22Rv1 (cell line): Measurements from ENCODE around the gene ZNF566.
"Not testable (repeated sequence)": the region's sequence is repeated elsewhere in the genome, so short reads cannot be mapped to it uniquely, and the experiment has no call there.

Source experiments
- H3K27ac ChIP-seq: fragments of 450-650 bp; 2 replicates; pipeline ENCODE4 v1.5.1; 2017
- CTCF ChIP-seq: fragments of 450-650 bp; IDR thresholded peaks from 2 replicates; pipeline ENCODE4 v1.5.1; 2017; ENCODE audit warnings: mild to moderate bottlenecking
- ZFX ChIP-seq: fragments of 450-650 bp; IDR thresholded peaks from 2 replicates; pipeline ENCODE4 v1.6.1; 2017; ENCODE audit warnings: antibody characterized with exemption, borderline replicate concordance

Gene ZNF566

GRCh38 chr19:36514012-36514612 lies 24.8 kb upstream of the ZNF566 start:
- no peak overlapping the region for H3K27ac ChIP-seq
- TF ChIP-seq CTCF (no peak), ZFX (no peak)

- no peak overlapping the region for H3K27ac ChIP-seq
- no peak for TF ChIP-seq ZFX
- TF ChIP-seq CTCF, result no peak
Measured at GRCh38 chr19:36508325-36508724, 19.0 kb upstream of the ZNF566 start.

- TF ChIP-seq CTCF, result no peak
- no peak for TF ChIP-seq ZFX
- H3K27ac ChIP-seq, result no peak overlapping the region
Measured at GRCh38 chr19:36501973-36502372, 12.6 kb upstream of the ZNF566 start.

- TF ChIP-seq ZFX, result no peak
- no peak overlapping the region for H3K27ac ChIP-seq
Measured at GRCh38 chr19:36497001-36497400, 7.6 kb upstream of the ZNF566 start.

- TF ChIP-seq CTCF, result peak; percentile 72
- not testable (repeated sequence) for H3K27ac ChIP-seq
Measured at GRCh38 chr19:36492689-36493453, 3.5 kb upstream of the ZNF566 start.

- H3K27ac ChIP-seq, result not testable (repeated sequence)
Measured at GRCh38 chr19:36490846-36491245, 1.5 kb upstream of the ZNF566 start.

GRCh38 chr19:36489920-36490415 lies 607 bp upstream of the ZNF566 start:
- H3K27ac ChIP-seq, result peak overlapping the region; percentile 95
- TF ChIP-seq CTCF (no peak), ZFX (no peak)

- TF ChIP-seq CTCF (peak; percentile 37), ZFX (no peak)
- H3K27ac ChIP-seq, result peak overlapping the region; percentile 95
Measured at GRCh38 chr19:36488846-36489117, 579 bp downstream of the ZNF566 start.
